ENCODE results near the gene CDH11. TPM values are rescaled to one million over a fixed set of nuclear protein-coding genes. Genes with fewer than 3 reads are reported as not detected.
A peak's percentile ranks its signal among the peaks of the same experiment; 100 is the strongest.

CDH11 gene
- total RNA-seq, 1 donor from 2014 or later = 82.1 TPM

- Histone ChIP-seq H3K4me3 (ENCODE audit: low read depth, low read length) (no peak overlapping the region), H3K36me3 (ENCODE audit: control insufficient read depth, insufficient read depth, low read length) (no peaks in the 10 kb centered on the region), H3K27me3 (ENCODE audit: control insufficient read depth, insufficient read depth, low read length) (no peaks in the 10 kb centered on the region)
- FAIRE-seq (no peak), DNase-seq (ENCODE audit: low read depth) (no peak)
- TF ChIP-seq CTCF (IDR thresholded peaks at IDR 0.05; ENCODE audit: insufficient read depth, low read length, severe bottlenecking) = no peak
Observed at GRCh38 chr16:65016754-65017153, 105.1 kb downstream of the CDH11 start.

GRCh38 chr16:65015599-65015998 is 106.3 kb downstream of the CDH11 start:
- no peaks in the 10 kb centered on the region for H3K36me3 ChIP-seq (ENCODE audit: control insufficient read depth, insufficient read depth, low read length)
- H3K4me3 ChIP-seq (ENCODE audit: low read depth, low read length) = no peak overlapping the region
- DNase-seq (ENCODE audit: low read depth) (no peak), FAIRE-seq (no peak)
- TF ChIP-seq CTCF (IDR thresholded peaks at IDR 0.05; ENCODE audit: insufficient read depth, low read length, severe bottlenecking) = no peak
- no peaks in the 10 kb centered on the region for H3K27me3 ChIP-seq (ENCODE audit: control insufficient read depth, insufficient read depth, low read length)

GRCh38 chr16:65012357-65012756 is 109.5 kb downstream of the CDH11 start:
- no peak for TF ChIP-seq CTCF (IDR thresholded peaks at IDR 0.05; ENCODE audit: insufficient read depth, low read length, severe bottlenecking)
- Histone ChIP-seq H3K27me3 (ENCODE audit: control insufficient read depth, insufficient read depth, low read length) (no peaks in the 10 kb centered on the region), H3K4me3 (ENCODE audit: low read depth, low read length) (no peak overlapping the region), H3K36me3 (ENCODE audit: control insufficient read depth, insufficient read depth, low read length) (no peaks in the 10 kb centered on the region)
- DNase-seq (ENCODE audit: low read depth) (no peak), FAIRE-seq (no peak)

GRCh38 chr16:65010125-65010524 is 111.7 kb downstream of the CDH11 start:
- no peak for DNase-seq (ENCODE audit: low read depth)
- no peak for FAIRE-seq
- no peak for TF ChIP-seq CTCF (IDR thresholded peaks at IDR 0.05; ENCODE audit: insufficient read depth, low read length, severe bottlenecking)
- no peaks in the 10 kb centered on the region for H3K27me3 ChIP-seq (ENCODE audit: control insufficient read depth, insufficient read depth, low read length)
- H3K36me3 ChIP-seq (ENCODE audit: control insufficient read depth, insufficient read depth, low read length) = peaks cover 1% of the 10 kb centered on the region
- no peak overlapping the region for H3K4me3 ChIP-seq (ENCODE audit: low read depth, low read length)

- no peak for TF ChIP-seq CTCF (IDR thresholded peaks at IDR 0.05; ENCODE audit: insufficient read depth, low read length, severe bottlenecking)
- no peak overlapping the region for H3K4me3 ChIP-seq (ENCODE audit: low read depth, low read length)
- peaks cover 1% of the 10 kb centered on the region for H3K36me3 ChIP-seq (ENCODE audit: control insufficient read depth, insufficient read depth, low read length)
- FAIRE-seq (no peak), DNase-seq (ENCODE audit: low read depth) (peak; percentile 10)
- H3K27me3 ChIP-seq (ENCODE audit: control insufficient read depth, insufficient read depth, low read length) = no peaks in the 10 kb centered on the region
Observed at GRCh38 chr16:65005696-65006095, 116.2 kb downstream of the CDH11 start.

GRCh38 chr16:65004570-65004969 is 117.3 kb downstream of the CDH11 start:
- DNase-seq (ENCODE audit: low read depth) = no peak
- Histone ChIP-seq H3K4me3 (ENCODE audit: low read depth, low read length) (no peak overlapping the region), H3K36me3 (ENCODE audit: control insufficient read depth, insufficient read depth, low read length) (peaks cover 1% of the 10 kb centered on the region), H3K27me3 (ENCODE audit: control insufficient read depth, insufficient read depth, low read length) (no peaks in the 10 kb centered on the region)
- no peak for TF ChIP-seq CTCF (IDR thresholded peaks at IDR 0.05; ENCODE audit: insufficient read depth, low read length, severe bottlenecking)
- FAIRE-seq = no peak

All from bronchial epithelial cell (primary cell).